Stimulated activated CD4-positive, alpha-beta T cell treated with anti-CD3 and anti-CD28 coated beads, Interleukin-4, amount 100 ng/mL, for 4 hours (primary cell): ENCODE data around the gene CKS2.
"Not testable (repeated sequence)": the region's sequence is repeated elsewhere in the genome, so short reads cannot be mapped to it uniquely, and the experiment has no call there.

Experiments
- DNase-seq, 2 experiments: peaks; one replicate each; pipeline ENCODE4 v3.0.0-alpha.2; 2020

Gene CKS2

DNA sequence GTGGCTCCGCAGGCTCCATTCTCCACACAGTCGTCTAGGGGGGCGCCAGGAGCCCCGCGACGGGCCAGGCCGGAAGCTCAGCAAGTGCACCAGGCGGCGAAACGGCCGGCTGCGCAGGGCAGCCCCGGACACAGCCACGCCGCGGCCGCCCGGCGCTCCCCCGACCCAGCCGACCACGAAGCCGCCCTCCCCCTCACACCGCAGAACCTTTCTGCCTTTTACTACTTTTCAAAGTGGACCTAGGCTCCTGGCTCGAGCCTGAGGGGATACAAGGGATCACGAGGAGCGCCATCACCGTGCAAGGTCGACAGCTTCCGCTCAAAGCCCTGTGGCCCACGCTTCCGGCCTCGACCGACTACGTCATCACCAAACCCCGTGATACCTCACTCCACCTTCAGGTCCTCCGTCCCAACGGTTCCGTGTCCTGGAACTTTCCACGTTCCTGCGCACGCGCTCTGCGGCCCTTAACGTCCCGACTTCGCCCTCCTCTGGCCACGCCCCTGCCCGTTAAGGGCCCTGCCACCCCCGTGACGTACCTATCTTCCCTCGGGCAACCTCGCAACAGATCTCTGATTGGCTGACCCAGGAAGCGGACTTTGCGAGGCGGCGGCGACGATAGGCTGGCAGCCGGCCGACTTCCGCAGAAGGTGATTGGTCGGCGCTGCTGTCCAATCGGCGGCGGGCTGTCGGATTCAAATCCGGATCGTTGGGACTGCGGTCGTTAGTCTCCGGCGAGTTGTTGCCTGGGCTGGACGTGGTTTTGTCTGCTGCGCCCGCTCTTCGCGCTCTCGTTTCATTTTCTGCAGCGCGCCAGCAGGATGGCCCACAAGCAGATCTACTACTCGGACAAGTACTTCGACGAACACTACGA, at the start of gene CKS2:
Gene CKS2, plus strand, starts transcription at position 721 of the 871 bp plus-strand sequence. Its CDS starts 98 bp downstream, at position 819.
- DNase-seq = peak; percentile 99 to 100

DNA sequence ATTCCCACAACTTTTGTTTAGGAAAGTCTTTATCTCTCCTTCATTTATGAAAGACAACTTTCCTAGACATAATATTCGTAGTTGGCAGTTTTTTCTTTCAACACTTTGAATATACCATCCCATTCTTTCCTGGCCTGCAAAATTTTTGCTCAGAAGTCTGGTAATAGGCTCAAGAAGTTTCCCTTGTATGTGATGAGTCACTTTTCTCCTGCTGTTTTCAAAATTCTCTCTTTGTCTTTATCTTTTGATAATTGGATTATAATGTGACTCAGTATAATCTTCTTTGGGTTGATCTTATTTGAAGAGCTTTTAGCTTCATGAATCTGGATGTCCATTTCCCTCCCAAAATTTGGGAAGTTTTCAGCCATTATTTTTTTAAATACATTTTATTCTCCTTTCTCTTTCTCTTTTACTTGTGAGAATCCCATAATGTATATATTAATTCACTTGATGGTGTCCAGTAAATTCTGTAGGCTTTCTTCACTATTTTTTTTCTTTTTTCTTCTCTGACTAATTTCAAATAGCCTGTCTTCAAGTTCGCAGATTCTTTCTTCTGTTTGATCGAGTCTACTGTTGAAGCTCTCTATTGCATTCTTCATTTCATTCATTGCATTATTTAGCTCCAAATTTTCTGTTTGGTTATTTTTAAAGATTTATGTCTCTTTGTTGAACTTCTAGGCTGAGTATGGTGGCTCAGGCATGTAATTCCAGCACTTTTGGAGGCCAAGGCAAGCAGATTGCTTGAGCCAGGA, 37.3 kb upstream of the CKS2 start:
- no peak for DNase-seq

GRCh38 chr9:89274838-89275237, 36.2 kb upstream of the CKS2 start:
- no peak for DNase-seq

GRCh38 chr9:89276040-89276439, 35.0 kb upstream of the CKS2 start:
- DNase-seq = not testable (repeated sequence)

- DNase-seq = no peak
Measured at GRCh38 chr9:89277043-89277442, 34.0 kb upstream of the CKS2 start.

DNA sequence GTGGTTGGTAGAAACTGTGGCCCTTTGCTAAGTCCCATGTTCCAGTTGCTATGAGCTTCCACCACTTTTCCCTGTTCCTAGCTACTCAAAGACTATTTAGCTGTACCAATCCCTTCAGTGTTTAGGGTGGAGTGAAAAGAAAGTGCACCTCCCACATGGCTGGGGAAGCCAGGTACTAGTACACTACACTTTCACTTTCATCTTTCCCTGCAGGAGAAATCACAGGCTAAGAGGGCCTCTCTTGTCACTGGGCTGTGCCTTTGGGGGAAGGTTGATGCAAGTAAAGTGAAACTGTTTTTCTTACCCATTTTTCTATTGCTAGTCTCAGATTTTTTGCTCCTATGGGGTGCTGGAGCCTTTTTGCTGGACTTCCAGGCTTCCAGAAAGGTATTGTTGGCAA, 33.5 kb upstream of the CKS2 start:
- peak in 1 of 2 experiments; percentile 33 for DNase-seq

DNA sequence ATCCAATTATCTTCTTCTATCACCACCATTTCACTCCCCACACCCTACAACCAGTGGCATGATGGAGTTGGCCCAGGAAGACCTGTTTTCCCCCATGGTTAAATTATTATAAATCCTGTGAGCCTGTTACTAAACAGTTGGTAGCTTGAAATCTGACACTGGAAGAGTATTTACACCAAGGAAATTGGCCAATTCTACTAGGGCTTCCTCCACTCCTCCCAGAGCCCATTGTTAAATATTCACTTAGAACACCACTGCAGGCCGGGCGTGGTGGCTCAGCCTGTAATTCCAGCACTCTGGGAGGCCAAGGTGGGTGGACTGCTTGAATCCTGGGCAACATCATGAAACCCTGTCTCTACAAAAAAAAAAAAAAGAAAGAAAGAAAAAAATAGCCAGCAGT, 32.4 kb upstream of the CKS2 start:
- DNase-seq = no peak

DNA sequence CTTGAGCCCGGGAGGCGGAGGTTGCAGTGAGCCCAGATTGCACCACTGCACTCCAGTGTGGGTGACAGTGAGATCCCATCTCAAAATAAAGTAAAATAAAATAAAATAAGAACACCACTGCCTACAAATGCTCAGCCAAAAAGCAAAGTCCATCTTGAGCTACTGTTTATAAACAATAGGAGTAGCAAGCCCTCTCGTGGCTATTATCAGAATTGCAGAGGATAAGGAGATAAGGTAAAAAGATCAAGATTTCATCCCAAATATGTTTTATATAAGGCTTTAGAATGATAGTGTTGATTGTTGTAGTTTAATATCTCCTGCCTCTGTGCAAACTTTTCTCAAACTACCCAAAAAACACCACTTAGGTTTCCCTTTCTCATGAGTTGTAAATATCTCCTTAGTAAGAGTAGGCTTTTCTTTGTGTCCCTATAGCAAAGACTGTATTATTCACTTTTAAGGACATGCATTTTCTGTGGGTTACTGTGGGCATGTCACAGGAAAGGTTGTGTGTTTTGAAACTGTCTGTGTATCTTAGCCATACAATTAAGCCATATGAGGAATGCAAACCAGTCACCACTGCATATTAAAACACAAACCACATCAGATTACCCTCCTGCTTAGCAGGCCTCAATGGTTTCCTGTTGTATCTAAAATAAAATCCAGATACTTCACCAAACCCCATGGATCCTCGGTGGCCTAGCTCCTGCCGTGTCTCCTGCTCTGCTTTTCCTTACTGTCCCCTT, 31.8 kb upstream of the CKS2 start:
- DNase-seq = no peak

DNA sequence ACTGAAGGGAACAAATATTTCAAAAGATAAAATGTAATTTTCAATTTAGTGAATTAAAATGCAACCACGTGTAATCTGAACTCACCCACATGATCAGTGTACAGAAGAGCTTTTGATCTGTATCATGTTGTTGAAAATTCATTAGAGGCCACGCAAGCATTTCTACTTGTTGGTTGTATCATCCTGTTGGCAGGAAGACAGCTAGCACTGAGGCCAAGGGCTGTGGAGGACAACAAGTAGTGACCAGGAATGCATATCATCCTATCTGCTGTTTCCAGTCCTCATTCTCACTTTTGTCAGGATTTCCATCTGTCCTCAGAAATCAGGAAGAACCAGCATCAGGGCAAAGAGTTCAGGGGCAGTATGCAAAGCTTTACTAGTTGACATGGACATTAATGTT, 29.9 kb upstream of the CKS2 start:
- DNase-seq = no peak

DNA sequence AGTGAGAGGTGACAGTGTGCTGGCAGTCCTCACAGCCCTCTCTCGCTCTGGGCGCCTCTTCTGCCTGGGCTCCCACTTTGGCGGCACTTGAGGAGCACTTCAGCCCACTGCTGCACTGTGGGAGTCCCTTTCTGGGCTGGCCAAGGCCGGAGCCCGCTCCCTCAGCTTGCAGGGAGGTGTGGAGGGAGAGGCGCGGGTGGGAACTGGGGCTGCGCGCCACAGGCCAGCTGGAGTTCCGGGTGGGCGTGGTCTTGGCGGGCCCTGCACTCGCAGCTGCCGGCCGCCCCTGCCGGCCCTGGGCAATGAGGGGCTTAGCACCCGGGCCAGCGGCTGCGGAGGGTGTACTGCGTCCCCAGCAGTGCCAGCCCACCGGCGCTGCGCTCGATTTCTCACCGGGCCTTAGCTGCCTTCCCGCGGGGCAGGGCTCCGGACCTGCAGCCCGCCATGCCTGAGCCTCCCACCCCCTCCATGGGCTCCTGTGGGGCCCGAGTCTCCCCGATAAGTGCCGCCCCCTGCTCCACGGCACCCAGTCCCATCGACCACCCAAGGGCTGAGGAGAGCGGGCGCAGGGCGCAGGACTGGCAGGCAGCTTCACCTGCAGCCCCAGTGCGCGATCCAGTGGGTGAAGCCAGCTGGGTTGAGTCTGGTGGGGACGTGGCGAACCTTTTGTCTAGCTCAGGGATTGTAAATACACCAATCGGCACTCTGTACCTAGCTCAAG, 28.6 kb upstream of the CKS2 start:
- DNase-seq = not testable (repeated sequence)

- DNase-seq = no peak
Measured at GRCh38 chr9:89284076-89284475, 26.9 kb upstream of the CKS2 start.

DNA sequence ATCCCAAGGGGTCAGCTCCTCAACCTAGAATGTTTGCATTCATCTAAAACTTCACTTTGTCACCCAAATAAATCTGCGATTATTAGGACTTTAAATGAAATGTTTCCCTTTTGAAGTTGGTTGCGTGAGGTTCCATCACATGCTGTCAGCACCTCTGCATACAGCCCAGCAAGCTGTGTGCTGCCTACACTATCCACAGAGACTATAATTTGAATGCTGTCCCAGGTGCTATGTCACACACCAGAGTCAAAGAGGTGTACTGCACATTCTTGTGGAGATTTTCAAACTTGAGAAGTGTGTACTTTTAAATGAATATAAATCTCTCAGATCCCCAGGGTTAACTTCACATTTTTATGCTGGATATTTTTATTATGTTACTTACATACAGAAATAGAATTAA, 19.3 kb upstream of the CKS2 start:
- DNase-seq = no peak

DNA sequence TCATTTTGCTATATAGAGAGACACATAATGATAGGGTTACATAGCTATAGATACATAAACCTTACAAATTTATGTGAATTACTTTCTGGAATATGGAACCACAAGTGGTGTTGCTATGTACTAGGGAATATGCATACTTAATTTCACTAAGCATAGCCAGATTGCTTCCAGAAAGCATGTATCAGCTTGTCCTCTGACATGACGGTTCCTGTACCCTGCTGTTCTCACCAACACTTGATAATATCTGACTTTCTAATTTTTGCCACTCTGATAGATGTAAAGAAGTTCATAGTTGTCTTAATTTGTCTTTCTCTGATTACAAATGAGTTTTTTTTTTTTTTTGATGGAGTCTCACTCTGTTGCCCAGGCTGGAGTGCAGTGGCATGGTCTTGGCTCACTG, 18.0 kb upstream of the CKS2 start:
- DNase-seq = no peak

DNA sequence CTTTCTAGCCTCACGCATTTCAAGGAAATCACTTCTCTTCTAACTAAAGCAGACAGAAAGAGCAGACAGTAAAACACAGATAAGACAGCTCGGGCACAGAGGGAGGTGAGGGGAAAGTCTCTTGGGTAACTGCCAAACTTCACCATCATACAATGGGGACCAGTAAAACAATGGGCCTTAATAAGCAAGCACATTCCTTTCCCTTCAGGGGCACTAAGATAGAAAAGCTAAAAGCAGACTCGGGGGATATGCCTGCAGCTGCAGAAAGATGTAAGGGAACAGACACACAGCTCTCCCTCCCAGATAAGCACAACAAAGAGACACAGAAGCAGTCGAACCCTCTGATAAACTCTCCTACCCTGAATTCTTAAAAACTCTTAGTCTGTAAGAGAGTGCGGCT, 15.6 kb upstream of the CKS2 start:
- DNase-seq = no peak

DNA sequence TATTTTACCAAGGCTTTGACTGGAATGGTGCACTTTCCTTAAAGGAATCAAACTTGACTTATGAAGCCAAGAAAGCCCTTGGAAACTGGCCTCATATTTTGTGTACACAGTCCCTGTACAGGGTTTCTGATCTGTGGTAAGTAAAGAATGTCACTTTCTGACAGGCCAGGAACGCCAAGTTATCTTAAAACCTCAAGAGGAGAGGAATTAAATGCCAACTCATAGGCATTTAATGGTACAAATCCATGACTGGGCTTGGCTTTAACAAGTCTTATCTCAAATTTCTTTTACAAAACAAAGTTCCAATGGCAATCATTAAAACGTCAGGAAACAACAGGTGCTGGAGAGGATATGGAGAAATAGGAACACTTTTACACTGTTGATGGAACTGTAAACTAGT, 9.0 kb upstream of the CKS2 start:
- not testable (repeated sequence) for DNase-seq

GRCh38 chr9:89304020-89304833, 6.8 kb upstream of the CKS2 start:
- DNase-seq = no peak

GRCh38 chr9:89304834-89305188, 6.2 kb upstream of the CKS2 start:
- no peak for DNase-seq

- DNase-seq = no peak
Measured at GRCh38 chr9:89305868-89306267, 5.1 kb upstream of the CKS2 start.

DNA sequence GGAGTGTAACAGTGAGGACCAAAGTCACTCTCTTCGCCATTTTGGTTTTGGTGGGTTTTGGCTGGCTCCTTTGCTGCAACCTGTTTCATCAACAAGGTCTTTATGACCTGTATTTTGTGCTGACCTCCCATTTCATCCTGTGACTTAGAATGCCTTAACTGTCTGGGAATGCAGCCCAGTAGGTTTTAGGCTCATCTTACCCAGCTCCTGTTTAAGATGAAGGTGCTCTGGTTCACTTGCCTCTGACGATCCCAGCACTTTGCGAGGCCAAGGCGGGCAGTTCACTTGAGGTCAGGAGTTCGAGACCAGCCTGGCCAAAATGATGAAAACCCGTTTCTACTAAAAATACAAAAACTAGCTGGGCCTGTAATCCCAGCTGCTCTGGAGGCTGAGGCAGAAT, 1.8 kb upstream of the CKS2 start:
- no peak for DNase-seq

- peak in 1 of 2 experiments; percentile 19 for DNase-seq
Measured at GRCh38 chr9:89309608-89310474, 1.2 kb upstream of the CKS2 start.
